ENCODE data around the gene MCEMP1.

MCEMP1 gene

DNA sequence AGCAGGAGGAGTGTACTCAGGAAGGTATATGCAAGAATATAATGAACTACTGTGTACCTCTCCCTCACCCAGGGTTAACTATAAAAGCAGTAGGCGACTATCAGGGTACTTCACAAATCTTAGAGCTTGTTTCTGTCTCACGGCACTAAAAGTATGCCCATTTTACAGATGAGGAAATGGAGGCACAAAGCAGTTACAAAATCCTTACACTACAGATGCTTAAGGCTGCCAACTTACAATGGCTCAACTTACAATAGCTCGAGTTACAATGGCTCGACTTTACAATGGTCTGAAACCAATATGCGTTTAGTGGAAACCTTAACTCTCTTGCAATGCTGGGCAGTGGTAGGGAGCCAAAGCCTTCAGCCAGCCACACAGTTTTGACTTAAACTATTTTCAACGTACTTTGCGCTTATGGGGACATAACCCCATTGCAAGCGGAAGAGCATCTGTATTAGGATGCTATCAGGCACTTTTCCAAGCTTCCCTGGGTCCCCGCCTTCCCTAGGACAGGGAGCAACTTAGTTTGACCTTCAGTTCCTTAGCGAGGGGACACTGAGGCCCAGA is 20.9 kb downstream of the MCEMP1 start:
- TF ChIP-seq, protein P1, sequence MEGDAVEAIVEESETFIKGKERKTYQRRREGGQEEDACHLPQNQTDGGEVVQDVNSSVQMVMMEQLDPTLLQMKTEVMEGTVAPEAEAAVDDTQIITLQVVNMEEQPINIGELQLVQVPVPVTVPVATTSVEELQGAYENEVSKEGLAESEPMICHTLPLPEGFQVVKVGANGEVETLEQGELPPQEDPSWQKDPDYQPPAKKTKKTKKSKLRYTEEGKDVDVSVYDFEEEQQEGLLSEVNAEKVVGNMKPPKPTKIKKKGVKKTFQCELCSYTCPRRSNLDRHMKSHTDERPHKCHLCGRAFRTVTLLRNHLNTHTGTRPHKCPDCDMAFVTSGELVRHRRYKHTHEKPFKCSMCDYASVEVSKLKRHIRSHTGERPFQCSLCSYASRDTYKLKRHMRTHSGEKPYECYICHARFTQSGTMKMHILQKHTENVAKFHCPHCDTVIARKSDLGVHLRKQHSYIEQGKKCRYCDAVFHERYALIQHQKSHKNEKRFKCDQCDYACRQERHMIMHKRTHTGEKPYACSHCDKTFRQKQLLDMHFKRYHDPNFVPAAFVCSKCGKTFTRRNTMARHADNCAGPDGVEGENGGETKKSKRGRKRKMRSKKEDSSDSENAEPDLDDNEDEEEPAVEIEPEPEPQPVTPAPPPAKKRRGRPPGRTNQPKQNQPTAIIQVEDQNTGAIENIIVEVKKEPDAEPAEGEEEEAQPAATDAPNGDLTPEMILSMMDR (conservative IDR thresholded peaks at IDR 0.05): no peak
- no peak overlapping the region for H3K27ac ChIP-seq

DNA sequence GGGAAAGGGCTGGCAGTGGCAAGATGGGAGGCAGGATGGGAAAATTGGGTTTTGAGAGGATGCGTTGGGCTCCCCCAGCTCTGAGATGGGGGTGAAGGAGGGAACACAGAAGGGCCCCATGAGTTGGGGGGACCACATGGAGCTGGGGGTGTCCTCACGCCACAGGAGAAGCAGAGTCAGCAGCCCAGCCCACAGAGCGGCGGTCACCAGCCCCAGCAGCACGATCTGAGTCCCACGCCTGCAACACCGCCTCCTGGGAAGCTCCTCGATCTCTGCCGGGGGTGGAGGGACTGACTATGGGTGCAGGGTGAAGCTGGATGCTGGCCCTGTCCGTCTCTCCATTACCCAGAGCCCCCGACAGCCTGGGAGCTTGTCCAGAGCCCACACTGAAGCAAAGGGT is 21.7 kb downstream of the MCEMP1 start:
- TF ChIP-seq, protein P1 (conservative IDR thresholded peaks at IDR 0.05): no peak
- H3K27ac ChIP-seq: no peak overlapping the region

DNA sequence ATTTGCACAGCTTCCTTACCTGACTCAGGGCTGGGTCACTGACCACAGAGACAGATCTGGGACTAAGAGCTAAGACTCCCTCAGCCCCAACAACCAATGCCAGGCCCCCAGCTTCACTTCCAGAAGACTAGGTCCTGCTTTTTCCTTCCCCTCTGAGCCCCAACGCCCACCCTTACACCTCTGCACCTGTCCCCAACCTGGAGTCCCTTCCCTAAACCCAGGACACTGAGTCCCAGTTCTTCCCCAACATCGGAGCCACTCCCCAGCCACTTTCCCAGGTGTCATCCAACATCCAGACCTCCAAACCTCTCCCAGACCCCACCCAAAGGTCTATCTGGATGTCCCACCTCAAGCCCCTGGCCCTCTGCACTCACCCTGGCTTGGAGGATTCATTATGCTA is 22.1 kb downstream of the MCEMP1 start:
- TF ChIP-seq, protein P1 (conservative IDR thresholded peaks at IDR 0.05): no peak
- H3K27ac ChIP-seq: no peak overlapping the region

DNA sequence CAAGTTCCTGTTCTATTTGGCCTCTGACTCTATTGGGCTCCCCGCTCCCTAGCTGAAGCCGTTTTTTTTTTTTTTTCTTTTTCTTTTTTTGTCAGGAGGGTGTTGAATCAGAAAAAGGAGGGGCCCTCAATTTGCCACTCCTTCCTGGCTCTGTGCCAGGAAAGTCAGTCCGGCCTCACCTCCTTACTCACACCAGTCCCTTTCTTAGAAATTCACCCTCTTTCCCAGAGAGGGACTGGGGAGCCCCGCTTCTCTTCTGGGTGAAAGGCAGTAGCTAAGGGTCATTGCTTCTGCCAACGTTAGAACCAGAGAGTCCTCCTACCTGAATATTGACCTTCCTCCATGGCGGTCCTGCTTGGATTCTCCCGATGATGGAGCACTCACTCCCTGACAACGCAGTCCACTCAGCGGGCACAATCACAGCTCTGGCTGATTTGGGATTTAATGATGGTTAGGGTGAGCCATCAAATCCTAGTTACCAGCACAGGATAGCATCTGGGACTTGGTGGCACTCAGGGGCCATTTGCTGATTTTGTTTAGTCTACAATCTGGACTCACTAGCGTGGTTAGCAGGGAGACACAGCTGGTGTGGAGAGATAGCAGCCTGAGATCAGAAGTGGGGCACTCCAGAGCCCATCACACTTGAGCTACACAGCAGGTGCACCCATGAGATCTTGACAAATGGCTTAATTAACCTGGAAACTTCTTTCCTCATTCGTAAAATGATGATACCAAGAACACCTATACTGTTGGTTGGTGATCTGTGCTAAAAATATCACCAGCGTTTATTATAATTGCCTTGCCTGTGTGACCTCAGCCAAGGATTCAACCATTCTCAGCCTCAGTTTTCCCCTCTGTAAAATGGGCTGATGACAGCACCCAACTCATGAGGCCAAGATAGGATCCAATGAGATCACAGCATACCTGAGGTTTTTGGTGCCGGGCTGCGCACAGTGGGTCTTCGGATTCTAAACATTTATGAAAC is 22.8 kb downstream of the MCEMP1 start:
- TF ChIP-seq, protein P1 (conservative IDR thresholded peaks at IDR 0.05): no peak
- H3K27ac ChIP-seq: no peak overlapping the region

DNA sequence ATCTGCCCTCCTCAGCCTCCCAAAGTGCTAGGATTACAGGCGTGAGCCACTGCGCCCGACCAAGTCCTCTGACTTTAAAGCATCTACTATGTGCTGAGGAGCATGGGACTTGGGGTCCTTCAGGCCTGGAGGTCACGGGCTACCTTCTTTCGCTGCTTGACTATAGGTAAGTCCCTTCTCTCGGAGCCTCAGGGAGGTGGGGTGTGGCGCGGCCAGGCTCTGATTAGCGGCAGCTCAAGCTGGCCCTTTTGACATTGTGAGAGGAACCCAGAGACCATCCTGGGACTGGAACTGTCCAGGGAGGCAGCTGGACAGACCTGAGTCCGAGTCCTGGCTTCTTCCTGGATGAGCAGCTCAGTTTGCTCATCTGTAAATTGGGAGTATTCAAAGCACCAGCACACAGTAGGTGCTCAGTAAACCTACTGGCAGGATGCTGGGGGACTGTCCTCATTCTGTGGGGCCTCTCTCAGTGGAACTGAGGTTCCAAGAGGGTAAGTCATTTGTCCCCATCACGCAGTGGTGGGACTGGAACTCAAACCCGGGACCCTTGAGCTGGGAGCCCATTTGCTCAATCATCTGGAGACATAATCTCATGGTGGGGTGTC is 24.3 kb downstream of the MCEMP1 start:
- H3K27ac ChIP-seq: no peak overlapping the region
- TF ChIP-seq, protein P1 (conservative IDR thresholded peaks at IDR 0.05): no peak

DNA sequence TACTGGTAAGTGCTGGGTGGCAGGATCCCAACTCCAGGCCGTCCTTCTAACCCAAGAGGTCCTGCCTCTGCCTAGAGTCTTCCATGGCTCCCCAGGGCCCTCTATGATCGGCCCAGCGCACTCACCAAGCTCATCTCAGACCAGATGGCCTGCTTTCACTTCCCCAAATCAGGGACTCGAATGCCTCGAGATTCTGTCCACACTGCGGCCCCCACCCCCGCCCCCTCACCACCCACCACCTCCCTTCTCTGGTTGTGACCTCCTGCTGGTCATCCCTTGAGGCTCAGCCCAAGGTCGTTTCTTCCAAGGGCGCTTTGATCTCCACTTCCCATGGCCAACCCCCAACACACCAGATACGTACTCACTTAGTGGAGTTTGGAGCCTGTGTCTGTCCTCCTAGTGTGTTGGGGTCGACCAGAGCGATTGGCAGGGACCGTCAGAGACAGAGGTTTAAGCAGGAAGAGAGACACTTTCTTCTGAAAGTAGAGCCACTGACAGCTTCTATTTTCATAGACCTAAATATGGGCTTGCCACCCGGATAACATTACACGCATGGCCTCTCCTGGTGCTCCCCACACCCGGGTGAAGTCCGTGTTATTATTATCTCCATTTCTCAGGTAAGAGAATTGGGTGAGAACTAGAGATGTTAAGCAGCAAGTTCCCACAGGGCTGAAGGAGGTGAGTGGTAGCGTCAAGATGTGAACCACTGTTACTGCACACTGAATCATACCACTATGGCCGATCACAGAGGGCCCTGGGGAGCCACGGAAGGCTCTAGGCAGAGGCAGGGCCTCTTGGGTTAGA is 25.0 kb downstream of the MCEMP1 start, which contains the start of gene FCER2:
TSS of gene FCER2 (minus strand) at position 478 of the 804 bp plus-strand sequence. CDS start 2,371 bp downstream, outside the sequence.
- H3K27ac ChIP-seq: no peak within 1 kb of the TSS
- TF ChIP-seq, protein P1 (conservative IDR thresholded peaks at IDR 0.05): no peak

Measured in VCaP (cell line).